ENCODE results near the gene SMARCA5. TPM values are rescaled to one million over a fixed set of nuclear protein-coding genes. Genes with fewer than 3 reads are reported as not detected.

Gene SMARCA5
- total RNA-seq, 1 experiment from 2014 or later, result 24.2 TPM

DNA sequence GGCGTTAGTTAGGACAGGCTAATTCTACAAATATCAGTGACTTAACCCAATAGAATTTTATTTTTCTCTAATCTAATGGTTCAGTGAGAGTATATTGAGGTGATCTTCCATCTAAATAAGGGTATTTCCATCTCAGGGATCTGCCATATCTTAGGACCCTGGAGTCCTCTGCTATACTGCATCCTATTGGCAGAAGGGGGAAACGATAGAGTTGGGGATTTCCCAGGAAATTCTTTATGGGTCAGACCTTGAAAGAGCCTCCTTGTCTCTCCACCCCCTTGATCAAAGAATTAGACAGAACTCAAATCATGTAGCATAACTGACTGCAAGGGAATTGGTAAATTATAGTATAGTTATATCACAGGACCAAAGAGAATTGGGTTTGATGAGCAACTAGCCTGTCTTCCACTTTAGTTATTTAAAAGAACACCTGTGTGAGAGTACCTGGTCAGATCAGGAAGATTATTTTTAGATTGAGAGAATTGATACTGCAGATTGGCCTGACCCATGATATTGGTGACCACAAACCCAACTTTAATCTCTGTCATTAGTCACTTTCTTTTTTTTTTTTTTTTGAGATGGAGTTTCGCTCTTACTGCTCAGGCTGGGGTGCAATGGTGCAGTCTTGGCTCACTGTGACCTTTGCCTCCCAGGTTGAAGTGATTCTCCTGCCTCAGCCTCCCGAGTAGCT, 25.6 kb downstream of the SMARCA5 start:
- DNase-seq (ENCODE audit: low spot score), result no peak

DNA sequence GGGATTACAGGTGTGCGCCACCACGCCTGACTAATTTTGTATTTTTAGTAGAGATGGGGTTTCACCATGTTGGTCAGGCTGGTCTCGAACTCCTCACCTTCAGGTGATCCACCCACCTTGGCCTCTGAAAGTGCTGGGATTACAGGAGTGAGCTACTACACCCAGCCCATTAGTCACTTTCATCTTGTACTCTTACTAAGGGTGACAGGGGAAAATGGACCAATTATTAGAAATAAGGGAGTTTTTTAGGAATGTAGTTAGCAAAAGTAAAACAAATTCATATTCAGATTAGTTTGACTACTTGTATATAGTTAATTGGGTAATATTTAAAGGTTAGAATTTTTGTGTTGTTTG, 26.1 kb downstream of the SMARCA5 start:
- no peak for DNase-seq (ENCODE audit: low spot score)

DNA sequence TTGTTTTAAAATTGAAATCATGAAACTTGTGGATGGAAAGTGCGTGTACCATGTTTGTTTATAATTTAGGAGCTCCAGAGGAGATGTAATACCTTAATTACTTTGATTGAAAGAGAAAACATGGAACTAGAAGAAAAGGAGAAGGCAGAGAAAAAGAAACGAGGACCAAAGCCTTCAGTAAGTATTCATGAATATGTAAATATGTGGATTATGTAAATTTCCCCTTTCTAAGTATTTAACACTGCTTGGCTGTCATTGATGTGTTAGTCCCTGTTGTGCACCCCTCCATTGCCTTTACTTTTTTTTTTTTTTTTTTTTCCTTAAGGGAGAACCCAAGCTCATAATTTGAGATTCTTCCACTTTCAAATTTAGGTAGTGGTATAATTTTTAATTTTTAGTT, 36.4 kb downstream of the SMARCA5 start:
- no peak for DNase-seq (ENCODE audit: low spot score)

DNA sequence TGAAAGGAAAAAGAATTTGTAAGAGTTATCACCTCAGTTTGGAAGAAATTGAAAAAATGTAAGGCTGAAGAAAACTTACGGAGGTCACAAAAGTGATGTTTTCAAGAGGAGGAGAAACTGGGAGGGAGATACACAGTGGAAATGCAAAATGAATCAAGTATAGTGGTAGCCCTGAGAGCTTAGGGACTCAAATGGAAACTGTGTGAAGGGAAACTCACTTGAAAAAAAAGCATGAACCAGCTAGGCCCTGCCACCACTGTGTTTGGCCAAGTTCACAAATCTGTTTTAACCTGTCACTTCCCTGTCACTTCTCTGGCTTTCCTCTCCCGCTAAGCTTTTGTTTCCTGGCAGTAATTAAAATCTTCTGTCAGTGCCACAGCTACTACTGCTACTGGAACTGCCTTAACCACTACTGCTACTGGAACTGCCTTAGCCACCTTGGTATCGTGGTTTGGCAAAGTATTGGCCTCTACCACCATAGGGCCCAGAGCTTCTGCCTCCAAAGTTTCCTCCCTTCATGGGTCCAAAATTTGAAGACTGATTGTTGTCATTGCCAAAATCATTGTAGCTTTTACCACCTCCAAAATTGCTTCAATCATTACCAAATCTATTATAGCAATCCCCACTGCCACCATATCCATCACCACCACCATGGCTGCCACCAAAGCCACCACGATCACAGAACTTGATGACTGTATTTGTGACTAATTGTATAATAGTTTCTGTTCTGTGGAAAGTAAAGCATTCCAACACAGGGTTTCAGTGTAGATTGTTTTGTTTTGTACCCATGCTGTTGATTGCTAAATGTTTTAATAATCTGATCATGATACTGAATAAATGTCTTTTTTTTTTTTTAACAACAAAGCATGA, 41.5 kb downstream of the SMARCA5 start:
- no peak for DNase-seq (ENCODE audit: low spot score)

DNA sequence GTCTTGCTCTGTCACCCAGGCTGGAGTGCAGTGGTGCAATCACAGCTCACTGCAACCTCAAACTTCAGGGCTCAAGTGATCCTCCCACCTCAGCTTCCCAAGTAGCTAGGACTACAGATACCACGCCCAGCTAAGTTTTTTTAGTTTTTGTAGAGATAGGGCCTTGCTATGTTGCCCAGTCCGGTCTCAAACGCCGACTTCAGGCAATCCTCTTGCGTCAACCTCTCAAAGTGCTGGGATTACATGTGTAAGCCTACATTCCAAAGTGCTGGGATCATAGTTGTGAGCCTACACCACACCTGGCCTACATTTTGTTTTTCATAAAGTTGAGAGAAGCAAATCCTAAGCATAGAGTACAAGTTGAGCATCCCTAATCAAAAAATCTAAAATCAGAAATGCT, 42.2 kb downstream of the SMARCA5 start:
- no peak for DNase-seq (ENCODE audit: low spot score)

DNA sequence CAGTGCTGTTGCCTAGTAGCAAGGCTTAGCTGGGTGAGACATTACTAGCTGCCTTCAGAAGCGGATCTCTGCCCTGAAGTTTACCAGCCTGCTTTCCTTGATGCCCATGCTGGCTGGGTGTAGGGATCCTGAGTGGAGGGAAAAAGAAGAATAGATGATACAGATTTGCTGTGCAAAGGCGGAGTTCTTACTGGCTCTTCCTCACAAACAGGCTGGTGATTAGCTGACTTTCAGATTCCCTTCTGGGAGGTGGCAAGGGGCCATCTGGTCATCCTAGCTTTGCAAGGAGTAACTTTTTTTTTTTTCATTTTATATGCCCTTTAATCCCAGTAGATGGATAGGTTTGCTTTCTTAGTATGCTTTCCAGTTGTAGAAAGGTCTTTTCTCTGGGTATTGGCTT, 44.8 kb downstream of the SMARCA5 start:
- no peak for DNase-seq (ENCODE audit: low spot score)

DNA sequence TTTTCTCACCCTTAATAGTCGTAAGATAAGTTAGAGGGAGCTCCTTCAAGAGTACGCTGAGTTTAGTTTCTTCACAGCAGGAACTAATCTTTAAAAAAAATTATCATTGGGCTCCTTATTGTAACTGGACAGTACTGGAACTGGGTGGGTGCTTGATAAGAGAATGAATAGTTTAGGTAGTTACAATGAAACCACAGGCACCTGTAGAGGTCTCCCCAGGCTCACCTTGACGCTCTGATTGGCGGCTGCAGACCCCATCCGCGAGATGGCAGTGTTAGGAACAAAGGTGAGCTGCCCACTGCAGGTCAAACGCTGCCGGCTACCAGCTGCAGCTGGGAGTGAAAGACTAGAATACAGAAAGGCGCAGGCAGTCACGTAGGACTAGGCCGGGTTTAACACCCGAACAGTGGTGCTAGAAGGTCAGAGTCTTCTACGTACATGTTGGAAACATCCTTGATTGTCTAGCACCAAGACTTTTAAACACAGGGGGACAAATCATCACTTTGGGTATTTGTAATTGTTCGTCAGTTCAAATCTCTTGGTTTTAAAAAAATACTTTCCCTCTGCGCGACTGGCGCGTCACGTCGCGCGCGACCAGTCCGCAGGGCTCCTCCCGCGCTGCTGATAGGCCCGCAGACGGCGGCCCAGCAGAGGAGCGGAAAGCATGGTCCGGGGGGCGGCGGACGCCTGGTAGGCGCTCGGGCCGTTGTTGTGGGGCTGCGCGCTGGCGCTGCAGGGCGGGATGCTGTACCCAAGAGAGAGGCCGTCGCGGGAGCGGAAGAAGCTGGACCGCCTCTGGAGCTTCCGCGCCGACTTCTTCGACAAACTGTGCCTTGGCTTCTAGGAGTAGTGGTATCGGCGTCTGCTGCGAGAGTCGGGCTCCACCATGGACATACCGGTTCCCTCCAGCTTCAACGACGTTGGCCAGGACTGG, 45.6 kb downstream of the SMARCA5 start:
- peak; percentile 84 for DNase-seq (ENCODE audit: low spot score)

DNA sequence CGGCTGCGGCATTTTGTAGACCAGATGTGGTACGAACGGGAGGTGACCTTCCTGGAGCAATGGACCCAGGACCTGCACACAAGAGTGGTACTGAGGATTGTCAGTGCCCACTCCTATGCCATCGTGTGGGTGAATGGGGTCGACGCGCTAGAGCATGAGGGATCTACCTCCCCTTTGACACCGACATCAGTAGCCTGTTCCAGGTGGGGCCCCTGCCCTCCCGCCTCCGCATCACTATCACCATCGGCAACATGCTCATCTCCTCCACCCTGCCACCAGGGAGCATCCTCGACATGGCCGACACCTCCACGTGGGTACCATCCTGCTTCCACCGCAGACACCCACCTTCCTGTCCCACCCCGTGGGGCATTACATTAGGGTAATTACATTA, 46.2 kb downstream of the SMARCA5 start:
- no peak for DNase-seq (ENCODE audit: low spot score)

DNA sequence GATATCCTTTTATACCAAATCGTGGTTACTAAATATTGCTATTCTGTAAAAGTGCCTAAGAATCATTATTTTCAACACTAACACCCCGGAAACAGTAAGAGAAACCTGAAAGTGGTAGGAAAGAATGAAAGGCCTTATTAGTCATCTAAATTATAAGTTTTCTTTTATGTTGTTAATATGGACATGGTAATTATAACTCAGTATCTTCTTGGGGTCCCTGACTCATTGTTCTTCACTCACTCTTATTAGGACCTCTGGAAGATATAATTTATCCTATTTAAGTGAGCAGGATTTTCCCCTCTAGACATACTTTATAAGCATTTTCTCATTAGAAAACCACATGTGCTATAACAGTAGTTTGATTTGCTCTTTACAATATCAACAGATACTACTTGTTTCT, 51.0 kb downstream of the SMARCA5 start:
- DNase-seq (ENCODE audit: low spot score), result no peak

DNA sequence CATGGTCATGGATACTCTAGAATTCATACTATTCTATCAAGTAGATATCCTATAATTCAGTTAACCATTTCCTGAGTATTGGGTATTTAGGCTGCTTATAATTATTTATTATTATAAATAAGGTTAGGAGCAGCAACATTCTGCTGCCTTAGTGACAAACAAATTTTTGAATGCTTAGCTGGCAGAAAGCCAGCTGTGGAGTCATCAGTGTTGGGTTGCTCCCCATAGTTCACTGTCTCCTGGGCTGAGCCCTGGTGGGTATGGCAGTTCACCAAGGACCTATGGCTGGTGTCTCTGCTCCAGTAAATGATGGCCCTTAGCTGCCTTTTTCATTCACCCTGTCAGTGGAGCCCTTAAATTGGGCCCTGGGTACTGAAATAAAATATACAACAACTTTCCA, 61.8 kb downstream of the SMARCA5 start:
- no peak for DNase-seq (ENCODE audit: low spot score)

DNA sequence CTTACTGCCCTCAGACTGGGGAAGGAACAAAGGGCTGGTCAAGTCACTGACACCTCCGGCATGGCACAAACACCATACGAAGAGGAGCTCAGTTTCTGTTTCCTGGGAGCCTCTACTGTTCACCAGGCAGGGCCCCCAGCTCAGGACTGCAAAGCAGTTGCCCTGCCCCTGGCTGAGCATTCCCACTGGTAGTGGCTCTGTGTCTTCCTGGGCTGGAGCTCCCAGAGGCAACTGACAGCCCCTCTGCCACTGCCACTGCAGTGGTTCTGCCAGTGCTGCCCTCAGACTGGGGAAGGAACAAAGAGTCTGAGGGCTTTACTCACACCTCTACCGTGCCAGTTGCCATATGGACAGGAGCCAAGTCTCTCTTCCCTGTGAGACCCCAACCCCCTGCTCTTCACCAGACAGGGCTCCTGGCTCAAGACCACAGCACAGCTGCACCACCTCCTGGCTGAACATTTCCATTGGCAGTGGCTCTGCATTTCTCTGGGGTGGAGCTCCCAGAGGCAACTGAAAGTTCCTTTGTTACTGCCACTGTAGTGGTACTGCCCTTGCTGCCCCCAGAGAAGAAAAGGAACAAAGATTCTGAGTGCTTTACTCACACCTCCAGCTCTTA, 67.9 kb downstream of the SMARCA5 start:
- no peak for DNase-seq (ENCODE audit: low spot score)

DNA sequence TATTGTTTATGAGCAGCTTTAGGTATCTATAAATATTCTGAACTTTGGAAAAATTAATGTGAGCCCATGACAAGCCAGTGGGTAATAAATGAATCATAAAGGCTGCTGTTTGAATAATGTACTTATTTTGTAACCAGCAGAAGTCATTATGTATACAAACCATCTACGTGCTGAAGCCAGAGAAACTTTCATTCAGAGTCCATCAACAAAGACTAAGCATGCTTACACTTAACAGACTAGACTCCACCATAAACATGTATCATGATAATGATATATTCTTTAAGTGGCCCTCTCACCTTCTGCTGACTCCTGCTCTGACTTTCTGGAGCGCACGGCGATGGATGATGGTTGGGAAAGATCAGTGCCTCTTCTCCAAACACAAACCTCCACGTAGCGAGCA, 72.0 kb downstream of the SMARCA5 start:
- DNase-seq (ENCODE audit: low spot score), result no peak

DNA sequence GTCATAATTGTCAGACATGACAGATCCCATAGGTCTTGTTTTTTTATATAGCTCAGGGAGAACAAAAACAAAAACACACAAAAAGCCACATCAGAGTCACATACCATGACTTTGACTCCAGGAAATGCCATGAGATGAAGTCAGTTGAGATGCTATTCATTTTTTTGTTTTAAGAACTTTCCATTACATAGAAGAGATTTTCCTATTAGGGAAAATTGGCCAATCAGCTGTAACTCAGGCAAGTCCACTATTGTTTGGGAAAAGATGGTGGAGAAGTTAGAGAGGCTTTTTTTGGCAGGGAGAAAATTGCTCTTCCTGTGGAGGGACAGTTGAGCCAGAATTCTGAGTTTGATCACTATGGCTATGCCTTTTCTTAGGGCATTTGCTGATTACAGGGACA, 72.6 kb downstream of the SMARCA5 start:
- DNase-seq (ENCODE audit: low spot score), result no peak

DNA sequence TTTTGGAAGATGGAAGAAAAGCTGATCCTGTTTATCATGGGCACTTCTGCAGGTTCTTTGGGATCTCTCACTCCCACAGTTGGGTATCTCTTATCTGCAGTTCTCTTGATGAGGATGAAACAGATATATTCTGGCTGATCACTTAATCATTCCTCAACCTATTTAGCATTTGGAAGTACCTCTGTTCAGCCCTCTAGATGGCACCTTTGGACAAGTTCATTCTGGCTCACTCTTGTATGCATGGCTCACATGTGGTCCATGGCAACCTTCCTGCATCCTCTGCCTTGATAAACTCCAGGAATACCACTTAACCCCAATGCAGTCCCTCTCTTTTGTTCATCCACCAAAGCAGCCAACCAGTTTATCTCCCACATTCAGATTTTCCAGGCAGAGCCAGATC, 74.2 kb downstream of the SMARCA5 start:
- DNase-seq (ENCODE audit: low spot score), result peak; percentile 36

DNA sequence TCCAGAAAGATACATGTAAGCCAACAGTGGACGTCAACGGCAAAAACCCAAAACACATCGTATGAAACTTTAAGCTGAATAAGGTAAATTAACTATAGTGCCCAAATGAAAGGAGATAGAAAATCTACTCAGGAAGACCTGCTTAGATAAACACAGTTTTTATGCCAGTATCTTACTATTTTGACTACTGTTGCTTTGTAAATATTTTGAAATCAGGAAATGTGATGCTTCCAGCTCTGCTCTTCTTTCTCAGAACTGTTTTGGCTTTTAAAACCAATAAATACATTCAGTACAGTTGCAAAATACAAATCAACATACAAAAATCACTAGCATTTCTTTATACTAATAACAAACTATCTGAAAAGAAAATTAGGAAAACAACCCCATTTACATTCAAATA, 83.8 kb downstream of the SMARCA5 start:
- DNase-seq (ENCODE audit: low spot score), result no peak

DNA sequence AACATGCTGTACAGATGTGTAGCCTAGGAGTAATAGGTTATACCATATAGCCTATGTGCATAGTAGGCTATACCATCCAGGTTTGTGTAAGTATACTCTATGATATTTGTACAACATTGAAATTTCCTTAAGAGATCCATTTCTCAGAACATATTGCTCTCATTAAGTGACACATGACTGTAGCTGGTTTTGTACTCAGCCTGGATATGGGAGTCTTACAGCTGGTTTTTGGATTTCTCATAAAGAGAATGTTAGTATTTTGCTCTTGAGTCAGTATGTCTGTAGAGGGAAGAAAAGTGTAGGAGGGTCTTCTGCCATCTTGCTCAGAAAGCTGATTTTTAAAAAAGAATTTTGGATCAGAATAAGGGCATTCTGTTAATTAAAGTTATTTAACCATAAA, 85.3 kb downstream of the SMARCA5 start:
- no peak for DNase-seq (ENCODE audit: low spot score)

DNA sequence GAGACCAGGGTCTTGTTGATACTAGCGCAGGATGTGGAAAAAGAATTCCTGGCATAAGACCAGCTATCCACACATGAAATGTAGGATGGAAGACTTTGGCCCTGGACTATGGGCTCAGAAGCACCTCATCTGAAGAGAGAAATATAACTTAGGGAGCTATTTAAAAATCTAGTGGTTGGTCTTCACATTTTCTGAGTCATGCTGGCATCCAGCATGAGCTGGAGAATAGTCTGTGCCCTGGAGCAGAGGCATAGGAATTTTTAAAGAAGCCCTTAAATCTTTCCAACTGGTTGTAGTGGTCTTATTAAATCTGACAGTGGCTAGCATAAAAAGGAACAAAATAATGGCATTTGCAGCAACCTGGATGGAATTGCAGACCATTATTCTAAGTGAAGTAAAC, 86.3 kb downstream of the SMARCA5 start:
- no peak for DNase-seq (ENCODE audit: low spot score)

DNA sequence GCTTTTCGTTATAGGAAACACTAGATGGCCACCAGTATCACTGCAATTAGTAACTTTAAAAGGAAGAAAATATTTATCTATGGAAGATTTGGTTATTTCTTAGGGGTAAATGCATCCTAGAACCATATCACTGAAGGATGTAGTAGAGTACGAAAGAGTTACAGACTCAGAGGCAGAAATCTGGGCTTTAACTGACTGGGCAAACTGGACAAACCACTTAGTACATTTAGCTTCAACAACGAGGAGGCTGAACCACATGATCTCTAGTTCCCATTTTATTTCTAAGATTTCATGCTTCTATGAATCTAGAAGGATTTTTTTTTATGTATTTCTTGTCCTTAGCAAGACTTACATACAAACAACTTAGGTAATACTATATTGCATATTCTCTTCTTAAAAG, 93.0 kb downstream of the SMARCA5 start:
- DNase-seq (ENCODE audit: low spot score), result no peak

Measured in HT-29 (cell line).